T1000 (cell line): ENCODE data around the gene CDH16.
"Not testable (repeated sequence)": the region's sequence is repeated elsewhere in the genome, so short reads cannot be mapped to it uniquely, and the experiment has no call there.

Experiments
- DNase-seq: peaks from one replicate; lab custom pipeline; 2025; ENCODE audit warnings: mixed read lengths; lab: John Stamatoyannopoulos, UW

The CDH16 gene

GRCh38 chr16:66871363-66871762, 47.3 kb downstream of the CDH16 start:
- DNase-seq = not testable (repeated sequence)

GRCh38 chr16:66869424-66869823, 49.3 kb downstream of the CDH16 start:
- no peak for DNase-seq

- DNase-seq = no peak
Measured at GRCh38 chr16:66863707-66864106, 55.0 kb downstream of the CDH16 start.

GRCh38 chr16:66862023-66862520, 56.6 kb downstream of the CDH16 start:
- no peak for DNase-seq

- no peak for DNase-seq
Measured at GRCh38 chr16:66859397-66860068, 59.2 kb downstream of the CDH16 start.

GRCh38 chr16:66858740-66859396, 59.8 kb downstream of the CDH16 start:
- no peak for DNase-seq
